T follicular helper cell (primary cell): ENCODE results near the gene UBL5.

Experiments used
- DNase-seq: peaks from one replicate; pipeline ENCODE4 v3.0.0-alpha.2; 2020; ENCODE audit warnings: low read depth

The UBL5 gene

GRCh38 chr19:9854282-9854846 lies 26.6 kb downstream of the UBL5 start:
- DNase-seq, result no peak

GRCh38 chr19:9856609-9857008 lies 28.9 kb downstream of the UBL5 start:
- no peak for DNase-seq

GRCh38 chr19:9857076-9857721 lies 29.5 kb downstream of the UBL5 start:
- no peak for DNase-seq

GRCh38 chr19:9857920-9858746 lies 30.4 kb downstream of the UBL5 start:
- no peak for DNase-seq

GRCh38 chr19:9858766-9859165 lies 31.0 kb downstream of the UBL5 start:
- no peak for DNase-seq

- no peak for DNase-seq
Observed at GRCh38 chr19:9860407-9860806, 32.7 kb downstream of the UBL5 start.

GRCh38 chr19:9861503-9861902 lies 33.8 kb downstream of the UBL5 start:
- no peak for DNase-seq

GRCh38 chr19:9862938-9863337 lies 35.2 kb downstream of the UBL5 start:
- DNase-seq, result no peak

GRCh38 chr19:9863759-9864158 lies 36.0 kb downstream of the UBL5 start:
- no peak for DNase-seq

- peak; percentile 24 for DNase-seq
Observed at GRCh38 chr19:9865732-9866501, 38.2 kb downstream of the UBL5 start.

GRCh38 chr19:9868983-9869617 lies 41.4 kb downstream of the UBL5 start:
- no peak for DNase-seq

GRCh38 chr19:9871626-9872338 lies 44.1 kb downstream of the UBL5 start:
- DNase-seq, result no peak

GRCh38 chr19:9872618-9873242 lies 45.0 kb downstream of the UBL5 start:
- DNase-seq, result no peak

GRCh38 chr19:9875031-9875627 lies 47.4 kb downstream of the UBL5 start:
- DNase-seq, result no peak

GRCh38 chr19:9875796-9876195 lies 48.1 kb downstream of the UBL5 start:
- no peak for DNase-seq

- DNase-seq, result no peak
Observed at GRCh38 chr19:9877780-9878510, 50.2 kb downstream of the UBL5 start.

- no peak for DNase-seq
Observed at GRCh38 chr19:9878511-9879196, 50.9 kb downstream of the UBL5 start.
